OCI-LY7 (cell line): ENCODE measurements around the gene ACAP3. TPM values are rescaled to one million over a fixed set of nuclear protein-coding genes. Genes with fewer than 3 reads are reported as not detected.
A peak's percentile ranks its signal among the peaks of the same experiment; 100 is the strongest.

Source experiments
- BruUV-seq: library from RNA; stranded (reverse); fragments of 400-500 nt; replicated peaks from 2 replicates; lab custom pipeline; 2021; lab: Mats Ljungman, UMichigan
- CTCF ChIA-PET: fragments of 300-600 bp; sonication (Branson Sonifier 250); formaldehyde crosslinking; loops from one replicate; lab custom pipeline; 2022; ENCODE audit warnings: antibody characterized with exemption; ENCODE audit not compliant: unreplicated experiment; lab: Charles Lee
- POLR2A ChIA-PET: fragments of 300-600 bp; sonication (Branson Sonifier 250); formaldehyde crosslinking; loops from one replicate; lab custom pipeline; 2022; ENCODE audit warnings: antibody characterized with exemption; lab: Charles Lee
- DNase-seq: peaks from one replicate; pipeline ENCODE4 v3.0.0-alpha.2; 2015; ENCODE audit warnings: low spot score
- H2AFZ ChIP-seq: fragments of 200-600 bp; sonication (generic), shearing (Covaris generic); 2 replicates; pipeline ENCODE4 v1.6.1; 2014; ENCODE audit warnings: mild to moderate bottlenecking, antibody characterized with exemption, low read length, moderate library complexity
- H3K27ac ChIP-seq: fragments of 200-600 bp; sonication (generic); 2 replicates; pipeline ENCODE4 v1.5.1; 2014; ENCODE audit warnings: mixed run types, low read depth, mild to moderate bottlenecking, moderate library complexity, low read length, inconsistent platforms; ENCODE audit not compliant: poor library complexity, severe bottlenecking
- H3K36me3 ChIP-seq: fragments of 200-600 bp; sonication (generic); 2 replicates; pipeline ENCODE4 v1.6.1; 2014; ENCODE audit warnings: mild to moderate bottlenecking, antibody characterized with exemption, low read length, moderate library complexity, mixed read lengths; ENCODE audit not compliant: insufficient read depth
- H3K4me1 ChIP-seq: fragments of 200-600 bp; sonication (generic); 2 replicates; pipeline ENCODE4 v1.5.1; 2014; ENCODE audit warnings: mild to moderate bottlenecking, low read length; ENCODE audit not compliant: insufficient read depth, poor library complexity, severe bottlenecking
- H3K4me2 ChIP-seq: fragments of 200-600 bp; sonication (generic); 2 replicates; pipeline ENCODE4 v1.6.1; 2014; ENCODE audit warnings: mild to moderate bottlenecking, low read length
- H3K4me3 ChIP-seq: fragments of 200-600 bp; sonication (generic); 2 replicates; pipeline ENCODE4 v1.5.1; 2014; ENCODE audit warnings: mild to moderate bottlenecking, low read depth, low read length; ENCODE audit not compliant: poor library complexity, severe bottlenecking
- H3K79me2 ChIP-seq: fragments of 200-600 bp; sonication (generic); 2 replicates; pipeline ENCODE4 v1.6.1; 2016; ENCODE audit warnings: low read depth, mild to moderate bottlenecking, low read length, moderate library complexity, mixed read lengths; ENCODE audit not compliant: insufficient read depth
- H3K9me2 ChIP-seq: fragments of 200-600 bp; sonication (generic); 2 replicates; pipeline ENCODE4 v1.6.1; 2016; ENCODE audit warnings: mild to moderate bottlenecking, low read length, mixed read lengths; ENCODE audit not compliant: insufficient read depth
- H3K9me3 ChIP-seq: fragments of 200-600 bp; sonication (generic); 2 replicates; pipeline ENCODE4 v1.6.1; 2014; ENCODE audit warnings: mild to moderate bottlenecking, mixed run types, low read length, mixed read lengths
- H4K20me1 ChIP-seq: fragments of 200-600 bp; sonication (generic); 2 replicates; pipeline ENCODE4 v1.6.1; 2014; ENCODE audit warnings: mild to moderate bottlenecking, antibody characterized with exemption, low read length, moderate library complexity, mixed read lengths; ENCODE audit not compliant: insufficient read depth
- CTCF ChIP-seq: fragments of 200-600 bp; sonication (generic); conservative IDR thresholded peaks from 2 replicates; pipeline ENCODE4 v1.5.1; 2014; ENCODE audit warnings: mild to moderate bottlenecking, antibody characterized with exemption, low read length, moderate library complexity, mixed read lengths
- EZH2phosphoT487 ChIP-seq: fragments of 200-600 bp; sonication (generic); IDR thresholded peaks from 2 replicates; pipeline ENCODE4 v1.6.1; 2018; ENCODE audit warnings: low read depth, borderline replicate concordance, mild to moderate bottlenecking, mixed run types, antibody characterized with exemption, low read length, moderate library complexity, mixed read lengths
- intact Hi-C: fragments of 100-400 bp; cut with micrococcal nuclease; formaldehyde crosslinking; loops from one replicate; pipeline ENCODE4 v1.10.0; 2022; ENCODE audit not compliant: unreplicated experiment
- total RNA-seq, 2 experiments: library from RNA; depleted of rRNA in 1 of 2; stranded (reverse); fragments of >200 nt in 1 of 2; shearing (Covaris generic) in 1 of 2; gene quantifications; 2 replicates each; pipeline ENCODE4 v1.2.3, GENCODE V29; 2014 to 2022

The ACAP3 gene
- total RNA-seq, 2 experiments from 2014 or later, result 26.3 to 47.6 TPM

GRCh38 chr1:1255611-1256010, 52.1 kb downstream of the ACAP3 start:
- CTCF ChIA-PET, result no interaction called here
- no peak overlapping the region for H3K4me2 ChIP-seq
- no peaks in the 10 kb centered on the region for H4K20me1 ChIP-seq
- intact Hi-C loops, result no loop called here
- H3K4me3 ChIP-seq, result no peak overlapping the region
- TF ChIP-seq CTCF, result no peak
- TF ChIP-seq EZH2phosphoT487, result no peak
- POLR2A ChIA-PET, result no interaction called here
- H3K79me2 ChIP-seq, result no peaks in the 10 kb centered on the region
- H3K27ac ChIP-seq, result no peak overlapping the region
- no peaks in the 10 kb centered on the region for H3K9me2 ChIP-seq
- DNase-seq, result no peak
- no peak overlapping the region for H2AFZ ChIP-seq
- H3K9me3 ChIP-seq, result no peaks in the 10 kb centered on the region
- peaks cover 76% of the 10 kb centered on the region for H3K36me3 ChIP-seq
- no TSS peak for BruUV-seq
- H3K4me1 ChIP-seq, result peaks cover 5% of the 10 kb centered on the region

DNA sequence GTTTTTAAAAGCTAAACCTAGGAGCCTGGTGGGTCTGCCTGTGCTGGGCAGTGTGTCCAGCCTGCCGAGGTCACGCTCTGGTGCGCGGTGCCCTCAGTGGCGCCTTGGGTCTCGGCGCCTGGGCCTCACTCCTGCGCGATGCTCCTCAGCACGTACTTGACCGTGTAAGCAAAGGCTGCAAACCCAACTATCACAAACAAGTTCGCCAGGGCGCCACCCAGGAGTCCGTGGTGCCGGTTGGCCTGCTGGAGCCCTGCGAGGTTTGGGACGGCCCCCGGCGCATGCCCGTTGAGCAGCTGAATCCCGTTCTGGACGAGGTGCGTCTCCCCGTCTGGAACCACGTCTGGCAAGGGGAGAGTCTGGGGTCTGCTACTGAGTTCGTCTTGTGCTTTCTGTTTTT, 52.7 kb downstream of the ACAP3 start:
- H3K4me2 ChIP-seq, result no peak overlapping the region
- no peaks in the 10 kb centered on the region for H3K9me2 ChIP-seq
- TSS peak; percentile 90 for BruUV-seq
- POLR2A ChIA-PET, result interaction anchor here (0.6 kb wide), 1 partner anchor 129 kb away, joined by 4 read pairs; no protein-coding TSS in a partner anchor
- intact Hi-C loops, result no loop called here
- H4K20me1 ChIP-seq, result no peaks in the 10 kb centered on the region
- no peak overlapping the region for H3K4me3 ChIP-seq
- H3K9me3 ChIP-seq, result no peaks in the 10 kb centered on the region
- CTCF ChIA-PET, result no interaction called here
- peaks cover 9% of the 10 kb centered on the region for H3K4me1 ChIP-seq
- H2AFZ ChIP-seq, result no peak overlapping the region
- DNase-seq, result no peak
- TF ChIP-seq CTCF, result no peak
- TF ChIP-seq EZH2phosphoT487, result no peak
- H3K79me2 ChIP-seq, result no peaks in the 10 kb centered on the region
- peaks cover 71% of the 10 kb centered on the region for H3K36me3 ChIP-seq
- no peak overlapping the region for H3K27ac ChIP-seq

DNA sequence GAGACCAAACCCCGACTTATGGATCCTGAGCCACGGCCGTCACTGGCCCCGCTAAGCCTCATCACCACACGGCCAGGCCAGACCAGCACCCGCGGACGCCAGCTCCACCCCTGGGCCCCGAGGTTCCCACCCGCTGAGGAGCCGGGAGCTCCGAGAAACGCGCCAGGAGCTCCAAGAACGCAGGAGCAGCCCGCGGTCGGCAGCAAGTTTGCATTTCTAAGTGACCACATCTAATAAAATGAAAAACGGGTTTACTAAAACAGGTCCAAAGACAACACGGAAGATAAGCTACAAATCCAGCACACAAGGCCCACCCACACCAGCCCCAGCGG, 53.1 kb downstream of the ACAP3 start:
- TF ChIP-seq EZH2phosphoT487 (no peak), CTCF (no peak)
- BruUV-seq, result no TSS peak
- Histone ChIP-seq H3K4me2 (no peak overlapping the region), H3K79me2 (no peaks in the 10 kb centered on the region), H4K20me1 (no peaks in the 10 kb centered on the region), H3K9me3 (no peaks in the 10 kb centered on the region), H3K4me1 (peaks cover 9% of the 10 kb centered on the region), H3K9me2 (no peaks in the 10 kb centered on the region), H2AFZ (no peak overlapping the region), H3K4me3 (no peak overlapping the region), H3K27ac (no peak overlapping the region), H3K36me3 (peaks cover 67% of the 10 kb centered on the region)
- POLR2A ChIA-PET, result interaction anchor here (0.6 kb wide), 1 partner anchor 128 kb away, joined by 4 read pairs; no protein-coding TSS in a partner anchor
- no peak for DNase-seq
- CTCF ChIA-PET, result no interaction called here
- intact Hi-C loops, result no loop called here
